Activated CD8-positive, alpha-beta T cell treated with anti-CD3 and anti-CD28 coated beads, Interleukin-2, amount 10 ng/mL, durations not matched to agents 7 days and 5 days (primary cell): Measurements from ENCODE around the gene DNAI2. TPM values are rescaled to one million over a fixed set of nuclear protein-coding genes. Genes with fewer than 3 reads are reported as not detected.

Experiments
- ATAC-seq: fragments of 150-1000 bp; cut with Tn5 transposase; one replicate; pipeline ENCODE4 v1.10.0; 2021; ENCODE audit warnings: moderate library complexity
- CTCF ChIA-PET: fragments of 350-600 bp; sonication (Branson Sonifier 250); formaldehyde crosslinking; loops from one replicate; lab custom pipeline; 2021; ENCODE audit warnings: antibody characterized with exemption; lab: Charles Lee
- POLR2A ChIA-PET: fragments of 350-600 bp; sonication (Branson Sonifier 250); formaldehyde crosslinking; loops from one replicate; lab custom pipeline; 2021; ENCODE audit warnings: antibody characterized with exemption; lab: Charles Lee
- DNase-seq: peaks from one replicate; pipeline ENCODE4 v3.0.0-alpha.2; 2020
- H3K27ac Mint-ChIP-seq: one replicate; pipeline ENCODE4 v1.8.0; 2021; ENCODE audit warnings: mild to moderate bottlenecking, mixed read lengths
- H3K27me3 Mint-ChIP-seq: one replicate; pipeline ENCODE4 v1.8.0; 2021; ENCODE audit warnings: low read depth, mixed read lengths
- H3K36me3 Mint-ChIP-seq: one replicate; pipeline ENCODE4 v1.8.0; 2021; ENCODE audit warnings: low read depth, mixed read lengths
- H3K4me1 Mint-ChIP-seq: one replicate; pipeline ENCODE4 v1.8.0; 2021; ENCODE audit warnings: low read depth, mixed read lengths
- H3K4me3 Mint-ChIP-seq: one replicate; pipeline ENCODE4 v1.8.0; 2021; ENCODE audit warnings: mild to moderate bottlenecking, mixed read lengths
- H3K9me3 Mint-ChIP-seq: one replicate; pipeline ENCODE4 v1.8.0; 2022; ENCODE audit warnings: mixed read lengths; ENCODE audit not compliant: insufficient read depth
- total RNA-seq, 2 experiments: library from RNA; stranded (reverse); gene quantifications; one replicate each; pipeline ENCODE4 v1.2.3, GENCODE V29; 2021

DNAI2 gene
- total RNA-seq, 2 experiments from 2014 or later: 0.52 to 0.84 TPM

DNA sequence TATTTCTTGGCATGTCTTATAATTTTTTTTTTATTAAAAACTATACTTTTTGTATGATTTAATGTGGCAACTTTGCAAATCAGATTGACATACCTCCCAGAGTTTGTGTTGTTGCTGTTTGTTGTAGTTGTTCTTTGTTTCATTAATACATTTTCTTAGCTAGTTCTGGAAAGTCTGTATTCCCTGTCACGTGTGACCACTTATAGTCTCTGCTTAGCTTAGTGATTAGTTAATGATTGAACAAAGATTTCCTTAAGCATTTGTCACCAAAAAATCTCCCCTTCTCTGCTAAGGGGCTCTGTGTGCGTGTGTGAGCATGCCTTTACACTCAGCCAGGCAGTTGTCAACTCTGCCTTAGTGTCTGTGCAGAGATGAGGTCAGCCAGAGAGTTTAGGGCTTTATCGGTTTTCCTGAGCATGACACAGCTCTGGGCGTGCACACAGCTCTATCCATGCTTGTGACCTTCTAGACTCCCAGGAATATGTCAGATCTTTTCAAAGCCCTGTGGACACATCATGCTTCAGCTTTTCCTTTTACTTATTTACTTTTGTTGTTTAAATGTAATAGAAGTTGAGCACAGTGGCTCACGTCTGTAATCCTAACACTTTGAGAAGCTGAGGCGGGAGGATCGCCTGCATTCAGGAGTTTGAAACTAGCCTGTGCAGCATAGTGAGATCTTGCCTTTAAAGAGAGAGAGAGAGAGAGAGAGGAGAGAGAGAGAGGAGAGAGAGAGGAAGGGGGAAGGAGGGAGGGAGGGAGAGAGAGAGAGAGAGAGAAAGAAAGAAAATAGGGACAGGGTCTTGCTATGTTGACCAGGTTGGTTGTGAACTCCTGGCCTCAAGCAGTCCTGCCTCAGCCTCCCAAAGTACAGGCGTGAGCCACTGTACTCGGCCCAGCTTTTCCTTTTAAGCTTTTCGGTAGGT, 21.9 kb downstream of the DNAI2 start:
- Mint-ChIP-seq H3K4me1 (peaks cover 7% of the 10 kb centered on the region), H3K36me3 (no peaks in the 10 kb centered on the region), H3K4me3 (no peak overlapping the region), H3K9me3 (no peaks in the 10 kb centered on the region), H3K27ac (no peak overlapping the region), H3K27me3 (peaks cover 16% of the 10 kb centered on the region)
- CTCF ChIA-PET: interaction anchor here (0.9 to 3.3 kb wide), 11 partner anchors 8 to 96 kb away, joined by 3 to 22 read pairs (median 7); partner anchors contain the start of genes RPL38 and TTYH2
- DNase-seq: no peak
- no peak for ATAC-seq
- POLR2A ChIA-PET: interaction anchor here (0.9 to 1.2 kb wide), 2 partner anchors 9 to 83 kb away, joined by 3 read pairs; partner anchors contain the start of gene TTYH2

DNA sequence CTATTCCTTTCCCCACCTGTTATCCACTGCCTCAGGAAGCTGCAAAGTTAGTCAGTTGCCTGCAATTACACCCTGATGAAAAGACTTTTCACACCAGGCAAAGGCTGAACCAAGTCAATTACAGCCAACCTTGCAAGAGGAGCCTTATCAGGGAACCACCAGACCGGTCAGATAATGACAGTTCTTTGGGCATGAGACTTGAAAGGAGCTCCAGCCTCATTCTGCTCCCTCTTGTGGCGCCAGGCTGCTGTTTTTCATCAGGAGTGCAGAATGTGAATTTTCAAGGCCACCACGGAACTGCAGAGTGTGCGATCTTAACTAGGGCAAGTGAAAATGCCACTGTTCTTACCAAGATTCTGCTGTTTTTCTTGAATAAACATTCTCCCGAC, 22.5 kb downstream of the DNAI2 start:
- peak; percentile 60 for ATAC-seq
- no peak overlapping the region for H3K27ac Mint-ChIP-seq
- ChIA-PET POLR2A (interaction anchor here (1.2 kb wide), 1 partner anchor 84 kb away, joined by 3 read pairs; the partner anchor contains the start of gene TTYH2), CTCF (interaction anchor here (0.9 to 3.3 kb wide), 10 partner anchors 9 to 96 kb away, joined by 3 to 22 read pairs (median 6); partner anchors contain the start of genes RPL38 and TTYH2)
- H3K4me1 Mint-ChIP-seq: peaks cover 10% of the 10 kb centered on the region
- no peaks in the 10 kb centered on the region for H3K9me3 Mint-ChIP-seq
- peaks cover 16% of the 10 kb centered on the region for H3K27me3 Mint-ChIP-seq
- H3K36me3 Mint-ChIP-seq: no peaks in the 10 kb centered on the region
- DNase-seq: peak; percentile 59
- no peak overlapping the region for H3K4me3 Mint-ChIP-seq

DNA sequence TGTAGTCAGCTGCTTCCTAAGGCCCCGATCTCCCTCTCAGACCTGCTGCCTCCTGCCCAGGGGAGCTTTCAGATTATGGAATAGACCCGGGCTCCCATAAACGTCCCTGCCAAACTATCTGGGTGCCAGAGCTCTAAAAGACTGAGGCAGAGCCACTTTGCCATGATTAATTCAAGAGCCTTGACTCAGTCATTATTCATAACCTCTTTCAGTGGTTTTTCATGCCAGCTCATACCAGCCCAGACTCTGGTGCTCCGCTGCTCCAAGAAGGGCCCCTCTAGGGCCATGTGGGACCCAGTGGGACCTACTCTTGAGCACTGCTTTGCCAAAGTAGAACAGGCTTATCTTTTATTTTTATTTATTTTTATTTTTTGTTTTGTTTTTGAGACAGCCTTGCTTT, 23.9 kb downstream of the DNAI2 start:
- Mint-ChIP-seq H3K9me3 (no peaks in the 10 kb centered on the region), H3K36me3 (no peaks in the 10 kb centered on the region), H3K4me1 (peaks cover 10% of the 10 kb centered on the region), H3K27me3 (peaks cover 16% of the 10 kb centered on the region), H3K27ac (no peak overlapping the region), H3K4me3 (no peak overlapping the region)
- ChIA-PET CTCF (interaction anchor here (0.7 to 3.6 kb wide), 6 partner anchors 8 to 85 kb away, joined by 3 to 22 read pairs (median 4); no protein-coding TSS in a partner anchor), POLR2A (no interaction called here)
- DNase-seq (no peak), ATAC-seq (no peak)

DNA sequence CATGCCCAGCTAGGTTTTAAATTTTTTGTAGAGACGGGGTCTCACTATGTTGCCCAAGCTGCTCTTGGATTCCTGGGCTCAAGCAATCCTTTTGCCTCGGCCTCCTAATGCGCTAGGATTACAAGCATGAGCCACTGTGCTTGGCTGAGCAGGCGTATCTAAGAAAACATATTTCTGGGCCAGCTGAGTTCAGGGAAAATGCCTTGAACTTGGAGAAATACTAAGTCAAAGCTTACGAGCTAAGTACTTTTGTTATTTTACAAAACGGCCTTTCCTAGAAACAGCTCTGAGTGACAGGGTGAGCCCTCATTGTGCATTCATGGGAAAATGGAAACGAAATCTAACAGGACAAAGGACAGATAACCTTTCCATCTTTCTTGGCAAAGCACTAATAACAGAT, 24.7 kb downstream of the DNAI2 start:
- CTCF ChIA-PET: interaction anchor here (0.7 to 3.6 kb wide), 6 partner anchors 9 to 89 kb away, joined by 3 to 19 read pairs (median 4); no protein-coding TSS in a partner anchor
- DNase-seq (no peak), ATAC-seq (no peak)
- Mint-ChIP-seq H3K27ac (no peak overlapping the region), H3K4me1 (peaks cover 10% of the 10 kb centered on the region), H3K9me3 (no peaks in the 10 kb centered on the region), H3K36me3 (no peaks in the 10 kb centered on the region), H3K4me3 (no peak overlapping the region), H3K27me3 (peaks cover 16% of the 10 kb centered on the region)
- POLR2A ChIA-PET: no interaction called here

DNA sequence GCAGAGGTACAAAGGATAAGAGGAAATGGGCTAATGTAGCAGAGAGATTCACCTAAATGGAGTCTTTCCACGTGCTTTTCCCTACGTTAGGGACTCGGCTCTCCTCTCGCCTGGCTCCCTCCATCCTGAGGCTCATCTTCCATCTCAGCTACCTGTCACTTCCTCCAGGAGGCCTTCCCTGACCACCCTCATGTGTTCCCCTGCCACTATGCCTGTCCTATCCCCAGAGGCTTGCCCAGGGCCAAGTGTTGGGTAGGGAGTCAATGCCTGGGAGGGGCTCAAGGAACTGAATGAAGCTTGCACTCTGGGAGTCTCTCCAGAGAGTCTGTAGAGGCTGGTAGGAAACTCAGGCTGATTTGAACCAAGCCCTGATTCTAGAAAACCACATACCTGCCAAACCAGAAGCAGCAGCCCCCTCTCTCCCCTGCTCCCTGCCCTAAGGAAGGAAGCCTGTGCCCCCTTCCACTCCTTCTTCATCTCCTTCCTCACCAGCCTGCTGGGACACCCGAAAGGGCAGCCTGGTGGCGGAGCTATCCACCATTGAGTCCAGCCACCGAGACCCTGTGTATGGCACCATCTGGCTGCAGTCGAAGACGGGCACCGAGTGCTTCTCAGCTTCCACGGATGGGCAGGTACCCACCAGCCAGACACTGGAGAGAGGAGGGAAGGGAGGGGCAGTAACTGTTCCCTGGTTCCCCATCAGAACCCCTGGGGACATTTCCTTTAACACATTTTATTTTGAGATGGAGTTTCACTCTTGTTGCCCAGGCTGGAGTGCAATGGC, 25.4 kb downstream of the DNAI2 start:
- Mint-ChIP-seq H3K4me3 (no peak overlapping the region), H3K36me3 (no peaks in the 10 kb centered on the region), H3K9me3 (no peaks in the 10 kb centered on the region), H3K27me3 (peaks cover 16% of the 10 kb centered on the region), H3K4me1 (peaks cover 10% of the 10 kb centered on the region), H3K27ac (no peak overlapping the region)
- DNase-seq (no peak), ATAC-seq (no peak)
- POLR2A ChIA-PET: no interaction called here
- CTCF ChIA-PET: interaction anchor here (1.1 to 3.6 kb wide), 5 partner anchors 14 to 90 kb away, joined by 3 to 19 read pairs (median 4); no protein-coding TSS in a partner anchor

DNA sequence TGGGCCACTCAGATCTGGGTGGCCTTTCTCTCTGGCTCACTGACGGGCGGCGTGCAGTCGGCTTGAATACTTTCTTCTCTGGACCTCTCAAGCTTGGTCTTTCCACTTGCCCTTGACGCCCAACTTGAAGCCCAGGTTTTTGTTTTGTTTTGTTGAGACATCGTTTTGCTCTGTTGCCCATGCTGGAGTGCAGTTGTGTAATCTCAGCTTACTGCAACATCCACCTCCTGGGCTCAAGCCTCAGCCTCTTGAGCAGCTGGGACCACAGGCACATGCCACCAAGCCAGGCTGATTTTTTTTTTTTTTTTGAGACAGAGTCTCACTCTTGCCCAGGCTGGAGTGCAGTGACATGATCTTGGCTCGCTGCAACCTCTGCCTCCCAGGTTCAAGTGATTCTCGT, 29.3 kb downstream of the DNAI2 start:
- Mint-ChIP-seq H3K4me1 (peaks cover 20% of the 10 kb centered on the region), H3K27ac (no peak overlapping the region), H3K4me3 (no peak overlapping the region), H3K27me3 (peaks cover 6% of the 10 kb centered on the region), H3K36me3 (no peaks in the 10 kb centered on the region), H3K9me3 (no peaks in the 10 kb centered on the region)
- ATAC-seq (no peak), DNase-seq (no peak)
- POLR2A ChIA-PET: no interaction called here
- CTCF ChIA-PET: interaction anchor here (0.7 to 1.1 kb wide), 2 partner anchors 50 to 230 kb away, joined by 3 read pairs; no protein-coding TSS in a partner anchor

DNA sequence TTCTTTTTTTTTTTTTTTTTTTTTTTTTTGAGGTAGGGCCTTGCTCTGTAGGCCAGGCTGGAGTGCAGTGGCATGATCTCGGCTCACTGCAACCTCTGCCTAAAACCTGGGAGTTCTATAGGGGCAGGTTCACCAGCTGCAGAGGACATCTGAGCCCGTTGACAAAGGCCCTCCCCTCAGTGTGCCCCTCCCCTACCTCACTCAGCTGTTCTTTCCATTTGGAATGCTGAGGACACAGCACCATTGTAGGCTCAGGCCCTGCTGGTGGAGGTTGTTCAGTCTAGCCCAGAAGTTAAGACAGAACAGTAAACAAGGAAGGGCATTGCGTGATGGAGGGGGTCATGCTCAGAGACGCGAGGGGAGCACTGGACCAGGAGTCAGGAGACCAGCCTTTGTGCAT, 30.1 kb downstream of the DNAI2 start:
- ATAC-seq (no peak), DNase-seq (no peak)
- H3K9me3 Mint-ChIP-seq: no peaks in the 10 kb centered on the region

DNA sequence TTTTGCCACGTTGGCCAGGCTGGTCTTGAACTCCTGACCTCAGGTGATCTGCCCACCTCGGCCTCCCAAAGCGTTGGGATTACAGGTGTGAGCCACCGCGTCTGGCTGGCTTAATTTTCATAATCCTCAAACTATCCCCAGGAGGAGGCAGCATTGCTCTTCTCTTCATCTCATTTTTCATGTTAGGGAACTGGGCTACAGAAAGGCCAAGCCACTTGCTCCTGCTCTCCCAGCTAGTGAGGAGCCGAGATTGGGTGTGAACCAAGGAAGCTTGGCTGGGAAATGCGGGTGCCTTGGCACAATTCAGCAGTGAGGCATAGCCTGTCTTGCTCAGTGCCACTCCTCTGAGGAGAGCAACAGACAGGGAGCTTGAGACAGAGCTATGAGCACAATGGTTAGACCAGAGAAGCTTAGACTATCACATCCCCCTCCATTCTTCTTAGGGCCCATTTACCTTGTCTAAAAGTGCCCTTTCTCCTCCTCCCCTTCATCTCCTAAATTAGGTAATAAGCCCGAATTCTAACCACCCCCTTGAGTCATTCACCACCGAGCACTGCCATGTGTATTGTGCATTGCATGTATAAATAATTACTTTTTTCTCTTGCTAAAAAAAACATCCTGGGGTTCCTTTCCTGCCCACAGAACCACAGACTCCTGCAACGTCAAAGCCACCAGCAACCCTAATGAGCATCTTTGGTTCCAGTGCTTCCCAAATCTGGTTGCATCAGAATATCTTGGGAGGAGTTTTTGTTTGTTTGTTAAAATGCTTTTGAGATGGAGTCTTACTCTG, 32.0 kb downstream of the DNAI2 start:
- H3K4me1 Mint-ChIP-seq: peaks cover 20% of the 10 kb centered on the region
- H3K4me3 Mint-ChIP-seq: no peak overlapping the region
- no peak for ATAC-seq
- H3K27me3 Mint-ChIP-seq: peaks cover 4% of the 10 kb centered on the region
- H3K9me3 Mint-ChIP-seq: no peaks in the 10 kb centered on the region
- CTCF ChIA-PET: interaction anchor here (0.9 to 1.3 kb wide), 3 partner anchors 10 to 47 kb away, joined by 3 to 4 read pairs (median 3); no protein-coding TSS in a partner anchor
- no peak overlapping the region for H3K27ac Mint-ChIP-seq
- H3K36me3 Mint-ChIP-seq: no peaks in the 10 kb centered on the region
- POLR2A ChIA-PET: no interaction called here
- no peak for DNase-seq

More for the DNA sequence above, 30.1 kb downstream of the DNAI2 start:
- POLR2A ChIA-PET: no interaction called here
- Mint-ChIP-seq H3K36me3 (no peaks in the 10 kb centered on the region), H3K4me3 (no peak overlapping the region), H3K27ac (no peak overlapping the region), H3K4me1 (peaks cover 20% of the 10 kb centered on the region), H3K27me3 (peaks cover 5% of the 10 kb centered on the region)
- CTCF ChIA-PET: interaction anchor here (1.1 kb wide), 1 partner anchor 10 kb away, joined by 4 read pairs; no protein-coding TSS in a partner anchor

DNA sequence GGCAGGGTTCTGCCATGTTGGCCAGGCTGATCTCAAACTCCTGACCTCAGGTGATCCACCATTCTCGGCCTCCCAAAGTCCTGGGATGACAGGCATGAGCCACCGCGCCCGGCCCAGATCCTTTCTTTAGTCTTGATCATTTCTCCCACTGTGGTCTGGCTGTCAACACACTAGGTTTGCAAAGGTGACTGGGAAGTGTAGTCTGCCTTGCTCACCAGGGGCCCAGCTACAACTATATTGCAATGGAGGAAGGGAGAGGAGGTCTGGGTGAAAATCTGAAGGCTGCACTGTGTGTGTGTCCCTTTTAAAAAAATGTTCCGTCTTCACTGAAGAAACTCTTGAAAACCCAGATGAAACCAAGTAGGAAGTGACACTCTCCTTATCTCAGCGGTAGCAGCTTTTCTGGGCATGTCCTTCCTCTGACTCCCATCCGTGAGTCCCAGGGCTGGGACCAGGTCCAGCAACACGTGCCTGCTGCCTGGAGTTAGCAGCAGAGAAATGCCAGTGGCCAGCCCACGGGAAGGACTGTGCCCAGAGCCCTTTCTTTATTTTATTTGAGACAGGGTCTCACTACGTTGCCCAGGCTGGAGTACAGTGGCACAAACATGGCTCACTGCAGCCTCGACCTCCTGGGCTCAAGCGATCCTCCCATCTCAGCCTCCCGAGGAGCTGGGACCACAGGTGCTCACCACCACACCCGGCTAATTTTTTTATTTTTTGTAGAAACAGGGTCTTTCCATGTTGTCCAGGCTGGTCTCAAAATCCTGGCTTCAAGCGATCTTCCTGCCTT, 34.1 kb downstream of the DNAI2 start:
- Mint-ChIP-seq H3K36me3 (no peaks in the 10 kb centered on the region), H3K4me3 (no peak overlapping the region), H3K27me3 (peaks cover 4% of the 10 kb centered on the region), H3K4me1 (peaks cover 17% of the 10 kb centered on the region), H3K9me3 (no peaks in the 10 kb centered on the region), H3K27ac (no peak overlapping the region)
- ChIA-PET POLR2A (no interaction called here), CTCF (interaction anchor here (1.6 kb wide), 1 partner anchor 60 kb away, joined by 4 read pairs; no protein-coding TSS in a partner anchor)
- no peak for DNase-seq
- ATAC-seq: no peak

DNA sequence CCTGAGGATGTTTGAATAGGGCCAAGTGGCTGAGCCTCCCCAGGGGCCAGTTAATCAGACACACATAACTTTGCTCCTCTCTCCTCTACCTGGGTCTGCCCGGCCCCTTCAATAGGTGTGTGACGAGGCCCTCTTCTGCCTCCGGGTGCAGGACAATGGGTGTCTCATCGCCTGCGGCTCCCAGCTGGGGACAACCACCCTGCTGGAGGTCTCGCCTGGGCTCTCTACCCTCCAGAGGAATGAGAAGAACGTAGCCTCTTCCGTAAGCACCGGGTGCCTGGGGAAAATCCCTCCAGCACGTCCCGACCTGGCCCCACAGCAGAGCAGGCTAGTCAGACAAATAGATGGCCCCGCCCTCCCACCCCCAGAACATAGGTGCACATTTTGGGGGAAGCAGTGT, 35.9 kb downstream of the DNAI2 start:
- POLR2A ChIA-PET: interaction anchor here (0.7 kb wide), 1 partner anchor 26 kb away, joined by 4 read pairs; no protein-coding TSS in a partner anchor
- CTCF ChIA-PET: no interaction called here
- H3K4me3 Mint-ChIP-seq: no peak overlapping the region
- H3K27ac Mint-ChIP-seq: no peak overlapping the region
- H3K4me1 Mint-ChIP-seq: peaks cover 17% of the 10 kb centered on the region
- no peaks in the 10 kb centered on the region for H3K9me3 Mint-ChIP-seq
- DNase-seq (no peak), ATAC-seq (no peak)
- no peaks in the 10 kb centered on the region for H3K36me3 Mint-ChIP-seq
- peaks cover 4% of the 10 kb centered on the region for H3K27me3 Mint-ChIP-seq
